ELR (cell line): ENCODE results near the gene PSG4.
"Not testable (repeated sequence)": the region's sequence is repeated elsewhere in the genome, so short reads cannot be mapped to it uniquely, and the experiment has no call there.

ENCODE experiments used
- DNase-seq: peaks from one replicate; pipeline ENCODE4 v3.0.0-alpha.2; 2015; ENCODE audit warnings: low read depth

The PSG4 gene

GRCh38 chr19:43198686-43199419 is 6.6 kb downstream of the PSG4 start:
- peak; percentile 19 for DNase-seq

DNA sequence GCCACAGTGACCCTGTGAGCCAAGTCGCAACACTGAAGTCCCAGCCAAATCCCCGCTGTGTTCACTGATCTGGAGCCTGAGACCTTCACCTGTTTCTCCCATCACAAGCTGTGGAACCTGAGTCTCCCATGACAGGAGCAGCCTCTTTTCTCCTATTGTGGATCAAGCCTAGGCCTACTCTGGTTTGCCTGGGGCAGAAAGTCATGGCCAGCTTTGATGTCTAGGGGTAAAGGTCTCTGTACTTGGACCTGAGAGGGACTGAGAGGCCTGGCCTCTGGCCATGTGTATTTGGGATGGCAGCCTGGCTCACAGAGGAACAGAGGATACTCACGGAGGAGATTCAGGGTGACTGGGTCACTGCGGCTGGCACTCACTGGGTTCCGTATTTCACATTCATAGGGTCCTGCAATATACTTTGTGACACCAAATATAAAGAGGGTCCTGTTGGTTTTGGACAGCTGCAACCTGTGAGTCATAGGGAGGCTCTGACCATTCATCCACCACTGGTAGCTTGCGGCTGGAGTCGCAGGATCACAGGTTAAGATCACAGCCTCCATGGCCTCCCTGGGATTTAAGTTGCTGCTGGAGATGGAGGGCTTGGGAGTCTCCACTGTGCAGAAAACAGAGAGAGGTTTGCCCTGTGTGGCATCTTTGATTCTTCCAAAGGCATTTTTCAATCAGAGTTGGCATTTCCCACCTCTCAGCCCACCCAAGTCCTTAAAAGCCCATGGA is 7.6 kb downstream of the PSG4 start:
- not testable (repeated sequence) for DNase-seq

GRCh38 chr19:43194397-43194796 is 11.0 kb downstream of the PSG4 start:
- not testable (repeated sequence) for DNase-seq

GRCh38 chr19:43192381-43193155 is 12.9 kb downstream of the PSG4 start:
- DNase-seq = not testable (repeated sequence)

- peak; percentile 19 for DNase-seq
Observed at GRCh38 chr19:43188092-43188491, 17.3 kb downstream of the PSG4 start.

- DNase-seq = not testable (repeated sequence)
Observed at GRCh38 chr19:43186311-43186935, 19.0 kb downstream of the PSG4 start, which contains the start of gene PSG5. TSS of gene PSG5 (minus strand) at chr19:43186536. CDS start at chr19:43186405, 131 bp downstream.

GRCh38 chr19:43181869-43182771 is 23.3 kb downstream of the PSG4 start:
- DNase-seq = peak; percentile 95

- DNase-seq = peak; percentile 10
Observed at GRCh38 chr19:43179569-43180147, 25.8 kb downstream of the PSG4 start.

DNA sequence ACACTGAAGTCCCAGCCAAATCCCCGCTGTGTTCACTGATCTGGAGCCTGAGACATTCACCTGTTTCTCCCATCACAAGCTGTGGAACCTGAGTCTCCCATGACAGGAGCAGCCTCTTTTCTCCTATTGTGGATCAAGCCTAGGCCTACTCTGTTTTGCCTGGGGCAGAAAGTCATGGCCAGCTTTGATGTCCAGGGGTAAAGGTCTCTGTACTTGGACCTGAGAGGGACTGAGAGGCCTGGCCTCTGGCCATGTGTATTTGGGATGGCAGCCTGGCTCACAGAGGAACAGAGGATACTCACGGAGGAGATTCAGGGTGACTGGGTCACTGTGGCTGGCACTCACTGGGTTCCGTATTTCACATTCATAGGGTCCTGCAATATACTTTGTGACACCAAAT is 26.9 kb downstream of the PSG4 start:
- not testable (repeated sequence) for DNase-seq

- DNase-seq = not testable (repeated sequence)
Observed at GRCh38 chr19:43165906-43166305, 39.5 kb downstream of the PSG4 start.

- not testable (repeated sequence) for DNase-seq
Observed at GRCh38 chr19:43163135-43163534, 42.3 kb downstream of the PSG4 start.

DNA sequence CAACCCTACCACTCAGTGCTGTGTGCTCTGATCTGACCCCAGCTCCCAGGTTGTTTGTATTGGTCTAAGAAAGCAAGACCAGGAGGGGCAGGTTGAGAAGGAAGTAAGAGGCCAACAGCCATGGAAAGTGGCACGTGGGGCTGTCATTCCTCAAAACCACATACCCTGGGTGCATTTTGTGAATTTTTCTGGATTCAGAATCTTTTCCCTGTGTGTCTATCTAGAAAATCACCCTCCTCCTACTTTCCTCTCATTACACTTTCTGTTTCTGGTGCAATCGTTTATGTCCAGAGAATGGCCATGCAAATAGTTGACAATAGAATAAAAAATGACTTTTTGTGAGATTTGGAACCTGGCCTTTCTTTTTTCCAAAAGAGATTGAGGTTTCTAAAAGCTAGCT is 43.2 kb downstream of the PSG4 start:
- DNase-seq = not testable (repeated sequence)

DNA sequence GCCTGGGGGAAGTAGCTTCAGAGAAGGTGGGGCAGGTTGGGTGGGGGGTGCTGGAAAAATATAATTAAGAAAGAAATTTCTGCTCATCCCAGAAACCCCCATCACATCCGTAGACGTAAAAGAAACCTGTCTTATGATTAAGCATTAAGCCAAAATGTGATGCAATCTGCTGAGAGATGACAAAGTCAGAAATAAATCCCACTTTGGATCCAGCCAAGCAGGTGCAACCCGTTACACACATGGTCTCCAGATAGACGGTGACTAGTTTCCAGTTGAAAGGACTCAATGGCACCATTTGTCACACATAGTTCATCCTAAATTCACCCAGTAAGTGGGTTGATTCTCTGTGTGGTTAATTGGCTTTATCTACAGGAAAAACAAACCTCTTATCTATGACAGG is 53.2 kb downstream of the PSG4 start:
- no peak for DNase-seq

GRCh38 chr19:43149788-43150187 is 55.6 kb downstream of the PSG4 start:
- DNase-seq = peak; percentile 70

GRCh38 chr19:43148233-43148632 is 57.2 kb downstream of the PSG4 start:
- peak; percentile 75 for DNase-seq
